Activated CD8-positive, alpha-beta T cell treated with anti-CD3 and anti-CD28 coated beads for 36 hours (primary cell): ENCODE data around the gene FAM180B. TPM values are rescaled to one million over a fixed set of nuclear protein-coding genes. Genes with fewer than 3 reads are reported as not detected.

ENCODE experiments used
- ATAC-seq: fragments of 200-7000 bp; cut with Tn5 transposase; one replicate; pipeline ENCODE4 v1.10.0; 2021; ENCODE audit warnings: mild to moderate bottlenecking, moderate library complexity
- CTCF ChIA-PET: fragments of 350-600 bp; sonication (Branson Sonifier 250); formaldehyde crosslinking; loops from one replicate; lab custom pipeline; 2021; ENCODE audit warnings: antibody characterized with exemption; lab: Charles Lee
- POLR2A ChIA-PET: fragments of 350-600 bp; sonication (Branson Sonifier 250); formaldehyde crosslinking; loops from one replicate; lab custom pipeline; 2021; ENCODE audit warnings: antibody characterized with exemption; lab: Charles Lee
- DNase-seq: peaks from one replicate; pipeline ENCODE4 v3.0.0-alpha.2; 2020
- H3K27ac Mint-ChIP-seq: one replicate; pipeline ENCODE4 v1.8.0; 2021; ENCODE audit warnings: mild to moderate bottlenecking, mixed read lengths
- H3K27me3 Mint-ChIP-seq: one replicate; pipeline ENCODE4 v1.8.0; 2021; ENCODE audit warnings: mixed read lengths
- H3K36me3 Mint-ChIP-seq: one replicate; pipeline ENCODE4 v1.8.0; 2021; ENCODE audit warnings: low read depth, mixed read lengths
- H3K4me1 Mint-ChIP-seq: one replicate; pipeline ENCODE4 v1.8.0; 2021; ENCODE audit warnings: low read depth, mixed read lengths
- H3K4me3 Mint-ChIP-seq: one replicate; pipeline ENCODE4 v1.8.0; 2021; ENCODE audit warnings: mild to moderate bottlenecking, moderate library complexity, mixed read lengths
- H3K9me3 Mint-ChIP-seq: one replicate; pipeline ENCODE4 v1.8.0; 2021; ENCODE audit warnings: mixed read lengths
- intact Hi-C: fragments of 100-400 bp; cut with micrococcal nuclease; formaldehyde crosslinking; loops from one replicate; pipeline ENCODE4 v1.10.0; 2022
- total RNA-seq, 2 experiments: library from RNA; stranded (reverse); gene quantifications; one replicate each; pipeline ENCODE4 v1.2.3, GENCODE V29; 2021
- TF ChIP-seq, protein P1 (sequence below): fragments of 200-600 bp; IDR thresholded peaks from one replicate; pipeline ENCODE4 v1.8.0; 2022; ENCODE audit warnings: antibody characterized with exemption, mild to moderate bottlenecking

Gene FAM180B
- total RNA-seq, 2 experiments from 2014 or later = not detected

DNA sequence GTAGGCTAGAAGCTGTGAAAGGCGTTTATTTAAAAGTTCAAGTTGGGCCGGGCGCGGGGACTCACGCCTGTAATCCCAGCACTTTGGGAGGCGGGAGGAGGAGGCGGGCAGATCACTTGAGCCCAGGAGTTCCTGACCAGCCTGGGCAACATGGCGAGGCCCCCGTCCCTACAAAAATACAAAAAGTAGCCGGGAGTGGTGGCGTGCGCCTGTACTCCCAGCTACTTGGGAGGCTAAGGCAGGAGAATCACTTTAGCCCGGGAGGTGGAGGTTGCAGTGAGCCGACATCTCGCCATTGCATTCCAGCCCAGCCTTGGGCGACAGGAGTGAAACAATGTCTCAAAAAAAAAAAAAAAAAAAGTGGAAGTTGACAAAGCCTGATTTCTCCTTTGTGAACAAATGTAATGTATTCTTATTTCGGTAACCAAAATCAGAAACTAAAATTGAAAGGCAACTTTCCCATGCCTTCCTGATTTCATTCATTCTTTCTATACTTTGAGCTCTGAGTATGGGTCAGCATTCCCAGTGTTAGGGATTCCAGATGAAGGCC lies 20.3 kb upstream of the FAM180B start:
- Mint-ChIP-seq H3K4me3 (peak overlapping the region; percentile 83), H3K36me3 (peaks cover 16% of the 10 kb centered on the region), H3K9me3 (no peaks in the 10 kb centered on the region), H3K4me1 (peaks cover 28% of the 10 kb centered on the region), H3K27me3 (no peaks in the 10 kb centered on the region), H3K27ac (peak overlapping the region; percentile 77)
- intact Hi-C loops = no loop called here
- TF ChIP-seq, protein P1, sequence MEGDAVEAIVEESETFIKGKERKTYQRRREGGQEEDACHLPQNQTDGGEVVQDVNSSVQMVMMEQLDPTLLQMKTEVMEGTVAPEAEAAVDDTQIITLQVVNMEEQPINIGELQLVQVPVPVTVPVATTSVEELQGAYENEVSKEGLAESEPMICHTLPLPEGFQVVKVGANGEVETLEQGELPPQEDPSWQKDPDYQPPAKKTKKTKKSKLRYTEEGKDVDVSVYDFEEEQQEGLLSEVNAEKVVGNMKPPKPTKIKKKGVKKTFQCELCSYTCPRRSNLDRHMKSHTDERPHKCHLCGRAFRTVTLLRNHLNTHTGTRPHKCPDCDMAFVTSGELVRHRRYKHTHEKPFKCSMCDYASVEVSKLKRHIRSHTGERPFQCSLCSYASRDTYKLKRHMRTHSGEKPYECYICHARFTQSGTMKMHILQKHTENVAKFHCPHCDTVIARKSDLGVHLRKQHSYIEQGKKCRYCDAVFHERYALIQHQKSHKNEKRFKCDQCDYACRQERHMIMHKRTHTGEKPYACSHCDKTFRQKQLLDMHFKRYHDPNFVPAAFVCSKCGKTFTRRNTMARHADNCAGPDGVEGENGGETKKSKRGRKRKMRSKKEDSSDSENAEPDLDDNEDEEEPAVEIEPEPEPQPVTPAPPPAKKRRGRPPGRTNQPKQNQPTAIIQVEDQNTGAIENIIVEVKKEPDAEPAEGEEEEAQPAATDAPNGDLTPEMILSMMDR = no peak
- peak; percentile 21 for DNase-seq
- ATAC-seq = no peak
- ChIA-PET CTCF (interaction anchor here (0.6 to 2.2 kb wide), 7 partner anchors 8 to 120 kb away, joined by 3 to 12 read pairs (median 4); partner anchors contain the start of genes KBTBD4 and NDUFS3), POLR2A (interaction anchor here (0.6 to 4.2 kb wide), 6 partner anchors 9 to 201 kb away, joined by 3 to 48 read pairs (median 4); partner anchors contain the start of genes CELF1, FAM180B, FNBP4 and KBTBD4)

DNA sequence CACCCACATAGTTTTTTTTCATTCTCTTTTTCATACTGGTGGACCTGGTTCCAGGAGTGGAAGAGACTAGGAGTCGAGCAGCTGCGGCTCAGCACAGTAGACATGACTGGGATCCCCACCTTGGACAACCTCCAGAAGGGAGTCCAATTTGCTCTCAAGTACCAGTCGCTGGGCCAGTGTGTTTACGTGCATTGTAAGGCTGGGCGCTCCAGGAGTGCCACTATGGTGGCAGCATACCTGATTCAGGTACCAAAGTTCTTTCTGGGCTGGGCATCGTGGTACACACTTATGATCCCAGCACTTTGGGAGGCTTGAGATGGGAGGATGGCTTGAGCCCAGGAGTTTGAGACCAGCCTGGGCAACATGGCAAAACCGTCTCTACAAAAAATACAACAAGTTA lies 16.8 kb upstream of the FAM180B start:
- ATAC-seq = no peak
- TF ChIP-seq, protein P1 = no peak
- Mint-ChIP-seq H3K4me3 (no peak overlapping the region), H3K4me1 (peaks cover 24% of the 10 kb centered on the region), H3K27me3 (no peaks in the 10 kb centered on the region), H3K27ac (no peak overlapping the region), H3K9me3 (no peaks in the 10 kb centered on the region), H3K36me3 (peaks cover 30% of the 10 kb centered on the region)
- POLR2A ChIA-PET = interaction anchor here (0.6 to 1.2 kb wide), 2 partner anchors 10 to 15 kb away, joined by 3 to 7 read pairs; partner anchors contain the start of genes KBTBD4 and NDUFS3
- DNase-seq = no peak
- intact Hi-C loops = no loop called here
- CTCF ChIA-PET = no interaction called here

DNA sequence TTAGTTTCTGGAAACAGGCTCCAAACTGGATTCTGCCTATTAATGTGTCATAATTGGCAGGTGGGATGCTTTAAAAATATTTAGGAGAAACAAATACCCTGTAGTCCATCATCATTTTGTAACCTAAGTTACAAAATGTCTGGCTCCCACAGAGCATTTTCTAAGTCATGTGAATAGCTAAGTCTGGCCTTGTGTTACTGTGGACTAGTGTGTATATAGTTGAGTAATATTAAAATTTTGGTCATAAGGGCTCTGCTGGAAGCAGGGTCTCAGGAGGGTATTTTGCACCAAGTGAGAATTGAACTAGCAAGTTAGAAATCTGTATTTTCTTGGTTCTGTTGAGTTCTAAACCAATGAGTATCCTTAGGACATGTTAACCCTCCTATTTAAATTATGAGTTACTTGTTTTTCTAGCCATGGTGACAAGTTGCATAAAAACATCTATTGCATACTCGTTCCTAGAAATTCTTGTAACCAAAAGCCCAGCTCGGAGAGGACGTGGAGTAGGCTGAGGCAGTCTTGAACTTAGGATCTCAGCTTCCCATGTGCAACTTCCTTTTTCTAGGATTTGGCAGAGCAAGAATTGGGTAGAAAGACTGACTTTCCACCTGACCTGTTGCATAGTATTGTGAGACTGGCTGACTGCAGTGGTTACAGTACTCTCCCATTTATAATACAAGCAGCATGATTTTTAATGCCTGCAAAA lies 15.7 kb upstream of the FAM180B start:
- peak overlapping the region; percentile 56 for H3K27ac Mint-ChIP-seq
- no peak for DNase-seq
- ATAC-seq = no peak
- ChIA-PET POLR2A (interaction anchor here (0.6 to 1.2 kb wide), 3 partner anchors 8 to 72 kb away, joined by 3 to 7 read pairs (median 4); partner anchors contain the start of genes KBTBD4 and NDUFS3), CTCF (no interaction called here)
- no peak overlapping the region for H3K4me3 Mint-ChIP-seq
- H3K9me3 Mint-ChIP-seq = no peaks in the 10 kb centered on the region
- H3K36me3 Mint-ChIP-seq = peaks cover 33% of the 10 kb centered on the region
- H3K27me3 Mint-ChIP-seq = no peaks in the 10 kb centered on the region
- peaks cover 21% of the 10 kb centered on the region for H3K4me1 Mint-ChIP-seq
- TF ChIP-seq, protein P1 = no peak
- intact Hi-C loops = no loop called here

DNA sequence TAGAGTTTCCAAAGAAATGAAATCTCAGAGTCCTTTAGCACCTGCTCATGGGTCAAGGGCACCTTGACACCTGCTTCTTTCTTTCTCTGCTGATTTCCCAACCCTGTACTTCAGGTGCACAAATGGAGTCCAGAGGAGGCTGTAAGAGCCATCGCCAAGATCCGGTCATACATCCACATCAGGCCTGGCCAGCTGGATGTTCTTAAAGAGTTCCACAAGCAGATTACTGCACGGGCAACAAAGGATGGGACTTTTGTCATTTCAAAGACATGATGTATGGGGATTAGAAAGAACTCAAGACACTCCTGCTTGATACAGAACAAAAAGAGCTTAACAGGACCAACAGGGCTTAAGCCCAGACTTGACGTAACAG lies 15.1 kb upstream of the FAM180B start:
- CTCF ChIA-PET = interaction anchor here (1.6 kb wide), 1 partner anchor 19 kb away, joined by 3 read pairs; no protein-coding TSS in a partner anchor
- POLR2A ChIA-PET = interaction anchor here (0.9 kb wide), 1 partner anchor 10 kb away, joined by 4 read pairs; no protein-coding TSS in a partner anchor
- TF ChIP-seq, protein P1 = no peak
- intact Hi-C loops = no loop called here
- ATAC-seq (no peak), DNase-seq (no peak)
- Mint-ChIP-seq H3K36me3 (peaks cover 37% of the 10 kb centered on the region), H3K4me3 (no peak overlapping the region), H3K27ac (peak overlapping the region; percentile 56), H3K27me3 (no peaks in the 10 kb centered on the region), H3K4me1 (peaks cover 20% of the 10 kb centered on the region), H3K9me3 (no peaks in the 10 kb centered on the region)

DNA sequence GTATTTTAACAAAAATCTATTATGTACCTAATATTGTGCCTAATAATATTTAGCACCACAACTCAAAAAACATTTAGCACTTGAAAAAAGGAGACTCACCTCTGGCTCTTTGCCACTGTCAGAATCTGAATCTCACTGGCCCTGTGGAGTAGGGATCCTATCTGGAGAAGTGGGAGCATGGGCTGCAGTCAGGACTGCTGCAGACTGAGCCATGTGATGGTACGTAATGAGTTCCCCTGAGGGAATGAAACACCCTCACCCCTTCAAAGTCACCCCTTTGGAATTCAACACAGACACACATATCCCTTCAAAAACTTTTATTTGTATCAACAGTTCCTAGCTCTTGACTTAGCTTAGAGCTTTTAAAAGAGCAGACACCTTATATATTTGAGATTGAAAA lies 14.6 kb upstream of the FAM180B start:
- intact Hi-C loops = no loop called here
- H3K4me1 Mint-ChIP-seq = peaks cover 16% of the 10 kb centered on the region

More for the DNA sequence above, 14.6 kb upstream of the FAM180B start:
- Mint-ChIP-seq H3K27me3 (no peaks in the 10 kb centered on the region), H3K27ac (no peak overlapping the region), H3K36me3 (peaks cover 41% of the 10 kb centered on the region), H3K4me3 (no peak overlapping the region), H3K9me3 (no peaks in the 10 kb centered on the region)
- DNase-seq (no peak), ATAC-seq (no peak)
- TF ChIP-seq, protein P1 = no peak
- POLR2A ChIA-PET = no interaction called here
- CTCF ChIA-PET = interaction anchor here (0.9 to 1.6 kb wide), 2 partner anchors 20 to 55 kb away, joined by 3 read pairs; no protein-coding TSS in a partner anchor
